HG03045 (cell line): Measurements from ENCODE around the gene RAC3.

Source experiments
- ATAC-seq: cut with Tn5 transposase; IDR thresholded peaks from one replicate; pipeline ENCODE4 v1.9.1; 2021; ENCODE audit warnings: mild to moderate bottlenecking, moderate library complexity; ENCODE audit not compliant: unreplicated experiment

RAC3 gene

DNA sequence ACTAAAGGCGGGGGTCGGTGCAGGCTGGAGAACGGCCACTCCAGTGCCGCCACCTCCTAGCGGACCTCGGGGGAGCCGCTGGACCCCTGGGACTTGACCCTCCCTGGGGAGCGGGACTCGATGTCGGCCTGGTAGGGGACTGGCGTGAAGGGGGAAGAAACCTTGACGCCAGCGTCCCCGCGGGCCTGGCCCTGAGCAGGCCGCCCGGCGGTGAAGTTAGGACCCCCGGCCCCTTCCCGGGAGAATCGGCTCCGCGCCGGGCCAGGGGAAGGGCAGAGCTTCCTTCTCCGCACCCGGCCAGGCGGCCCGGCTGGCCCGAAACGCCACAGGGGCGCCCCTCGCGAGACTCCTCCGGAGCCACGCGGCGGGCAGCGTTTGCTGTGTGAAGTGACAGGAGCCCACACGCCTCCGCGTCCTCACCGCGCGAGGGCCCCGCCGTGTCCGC lies 33.7 kb downstream of the RAC3 start:
- ATAC-seq = no peak

DNA sequence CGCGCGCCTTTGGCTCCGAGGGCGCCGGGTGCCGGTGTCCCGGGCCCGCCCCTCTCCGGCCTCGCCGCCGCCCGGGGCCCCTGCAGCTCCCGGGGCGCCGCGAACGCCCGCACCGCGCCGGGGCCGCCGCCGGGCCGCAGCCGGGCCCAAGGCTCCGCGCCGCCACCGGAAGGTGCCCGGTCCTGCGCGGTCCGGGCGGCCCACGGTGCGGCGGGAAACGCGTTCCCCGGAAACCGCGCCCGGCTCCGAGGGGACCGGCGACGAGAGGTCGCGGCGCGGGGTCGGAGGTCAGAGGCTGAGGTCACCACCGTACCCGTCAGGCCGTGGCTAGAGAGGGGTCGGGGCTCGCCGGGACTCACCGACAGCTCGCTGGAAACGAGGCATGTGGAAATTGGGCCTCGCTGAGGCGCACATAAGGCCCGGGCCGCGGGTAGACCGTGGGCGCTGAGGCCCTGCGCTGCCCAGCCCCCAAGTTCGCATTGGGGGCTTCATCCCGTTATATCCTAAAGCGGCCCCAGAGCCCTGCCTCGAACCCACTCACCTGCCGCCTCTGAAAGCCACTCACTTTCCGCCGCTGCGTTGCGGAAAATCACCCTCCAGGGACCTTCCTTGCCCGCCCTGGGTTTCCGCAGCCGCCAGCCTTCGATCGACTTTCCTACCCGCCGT lies 34.3 kb downstream of the RAC3 start, which contains the start of gene DUS1L:
Gene DUS1L (minus strand): TSS at position 167 of the 666 bp plus-strand sequence. CDS start 745 bp downstream, outside the sequence.
- ATAC-seq = peak; percentile 65

DNA sequence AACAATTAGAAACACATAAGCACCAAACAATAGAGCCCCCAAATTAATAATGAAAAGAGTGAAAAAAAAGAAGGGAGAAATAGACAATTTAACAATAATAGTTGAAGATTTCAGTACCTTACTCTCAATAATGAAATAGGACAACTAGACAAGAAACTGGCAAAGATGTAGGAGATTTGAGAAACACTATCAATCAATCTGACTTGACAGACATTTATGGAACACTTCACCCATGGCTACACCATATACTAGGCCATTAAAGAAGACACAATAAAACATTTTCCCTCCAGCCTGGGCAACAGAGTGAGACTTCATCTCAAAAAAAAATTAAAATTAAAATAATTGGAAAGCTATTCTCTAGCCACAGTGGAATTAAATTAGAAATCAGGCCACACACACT lies 39.1 kb downstream of the RAC3 start:
- ATAC-seq = no peak

DNA sequence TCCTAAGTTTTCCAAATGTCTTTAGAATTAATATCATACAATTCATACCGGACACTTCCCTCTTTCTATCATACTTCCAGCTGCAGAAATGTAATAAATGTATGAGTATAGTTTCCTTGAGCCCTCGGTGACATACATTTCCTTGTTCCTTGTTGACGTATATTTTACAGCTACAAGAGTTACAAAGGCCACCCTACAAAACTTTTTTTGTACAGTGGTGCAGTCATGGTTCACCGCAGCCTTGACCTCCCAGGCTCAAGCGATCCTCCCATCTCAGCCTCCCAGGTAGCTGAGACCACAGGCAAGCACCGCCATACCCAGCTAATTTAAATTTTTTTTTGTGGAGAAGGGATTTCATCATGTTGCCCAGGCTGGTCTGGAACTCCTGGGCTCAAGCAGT lies 41.3 kb downstream of the RAC3 start:
- no peak for ATAC-seq

DNA sequence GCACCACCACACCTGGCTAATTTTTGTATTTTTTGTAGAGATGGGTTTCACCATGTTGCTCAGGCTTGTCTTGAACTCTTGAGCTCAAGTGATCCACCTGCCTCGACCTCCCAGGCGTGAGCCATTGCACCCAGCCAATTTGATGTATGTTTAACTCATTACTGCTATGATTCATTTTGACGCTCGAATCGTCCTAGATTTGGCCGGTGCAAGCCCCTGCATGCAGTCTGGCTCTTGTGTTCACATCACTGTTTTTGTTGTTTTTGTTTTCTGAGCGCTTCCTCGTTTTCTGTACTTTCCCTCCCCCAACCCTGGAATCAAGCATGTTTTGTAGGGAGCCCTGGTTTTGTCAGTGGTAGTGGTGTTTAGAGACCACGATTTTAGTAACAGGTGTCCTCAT lies 42.0 kb downstream of the RAC3 start:
- no peak for ATAC-seq

DNA sequence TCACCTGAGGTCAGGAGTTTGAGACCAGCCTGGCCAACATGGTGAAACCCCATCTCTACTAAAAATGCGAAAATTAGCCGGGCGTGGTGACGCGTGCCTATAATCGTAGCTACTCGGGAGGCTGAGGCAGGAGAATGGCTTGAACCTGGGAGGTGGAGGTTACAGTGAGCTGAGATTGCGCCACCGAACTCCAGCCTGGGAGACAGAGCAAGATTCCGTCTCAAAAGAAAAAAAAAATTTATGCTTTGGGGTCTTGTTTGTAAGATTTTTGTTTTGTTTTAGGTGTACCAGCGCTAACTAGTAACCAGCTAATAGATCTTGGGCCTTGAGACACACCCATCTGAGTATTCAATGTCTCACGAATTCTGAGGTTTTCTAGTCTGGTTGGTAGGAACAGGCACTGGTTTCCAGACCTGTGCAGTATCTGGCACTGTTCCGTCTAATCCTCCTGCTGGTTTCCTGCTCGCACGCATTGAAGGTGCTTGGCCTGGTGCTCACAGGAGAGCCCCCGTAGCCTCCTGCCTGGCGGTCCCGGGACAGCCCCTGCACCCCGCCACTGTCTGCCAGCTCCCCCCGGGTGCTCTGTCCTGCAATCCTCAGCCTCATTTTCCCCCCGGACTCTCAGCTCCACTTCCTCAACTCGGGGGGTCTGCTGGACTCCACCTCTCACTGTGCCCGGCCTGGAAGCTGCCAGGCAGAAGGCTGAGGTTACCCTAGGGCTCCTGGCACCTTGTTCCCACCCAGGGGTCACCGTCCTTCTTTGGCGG lies 44.7 kb downstream of the RAC3 start:
- ATAC-seq = no peak

DNA sequence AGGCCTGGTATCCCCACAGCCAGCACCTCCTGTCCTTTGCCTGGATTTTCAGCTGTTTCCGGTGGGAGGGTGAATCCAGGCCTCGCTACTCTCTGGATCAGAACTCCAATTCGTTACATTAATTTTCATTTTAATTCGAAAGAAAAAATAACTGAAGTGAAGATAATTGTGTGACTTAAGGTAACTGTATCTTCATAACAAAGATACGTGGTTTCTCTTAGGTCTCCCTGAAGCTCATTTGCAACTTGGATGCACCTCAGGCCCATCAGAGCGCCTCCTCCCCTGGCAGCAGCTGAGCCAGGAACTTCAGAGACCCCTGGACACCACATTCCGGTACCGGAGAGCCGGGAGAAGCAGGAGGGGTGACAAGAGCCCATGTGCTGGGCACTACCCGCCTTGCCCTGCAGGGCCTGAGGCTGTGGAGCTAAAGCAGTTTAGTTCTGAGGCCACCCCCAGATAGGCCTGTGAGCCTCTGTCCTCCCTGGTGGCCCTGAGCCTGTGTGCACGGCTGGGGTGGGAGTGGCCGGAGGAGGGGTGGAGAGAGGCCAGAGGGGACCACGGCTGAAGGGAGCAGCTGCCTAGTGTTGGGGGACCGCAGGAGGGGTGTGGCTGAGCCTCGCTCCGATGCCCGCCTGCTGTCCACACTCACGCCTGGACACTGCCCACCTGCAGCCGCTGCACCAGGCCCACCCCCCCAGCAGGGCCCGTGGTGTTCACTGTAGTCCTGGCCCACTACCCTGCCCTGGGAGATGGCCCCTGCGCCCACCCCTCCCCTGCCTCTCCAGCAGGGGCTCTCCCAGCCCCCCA lies 45.5 kb downstream of the RAC3 start:
- ATAC-seq = no peak

DNA sequence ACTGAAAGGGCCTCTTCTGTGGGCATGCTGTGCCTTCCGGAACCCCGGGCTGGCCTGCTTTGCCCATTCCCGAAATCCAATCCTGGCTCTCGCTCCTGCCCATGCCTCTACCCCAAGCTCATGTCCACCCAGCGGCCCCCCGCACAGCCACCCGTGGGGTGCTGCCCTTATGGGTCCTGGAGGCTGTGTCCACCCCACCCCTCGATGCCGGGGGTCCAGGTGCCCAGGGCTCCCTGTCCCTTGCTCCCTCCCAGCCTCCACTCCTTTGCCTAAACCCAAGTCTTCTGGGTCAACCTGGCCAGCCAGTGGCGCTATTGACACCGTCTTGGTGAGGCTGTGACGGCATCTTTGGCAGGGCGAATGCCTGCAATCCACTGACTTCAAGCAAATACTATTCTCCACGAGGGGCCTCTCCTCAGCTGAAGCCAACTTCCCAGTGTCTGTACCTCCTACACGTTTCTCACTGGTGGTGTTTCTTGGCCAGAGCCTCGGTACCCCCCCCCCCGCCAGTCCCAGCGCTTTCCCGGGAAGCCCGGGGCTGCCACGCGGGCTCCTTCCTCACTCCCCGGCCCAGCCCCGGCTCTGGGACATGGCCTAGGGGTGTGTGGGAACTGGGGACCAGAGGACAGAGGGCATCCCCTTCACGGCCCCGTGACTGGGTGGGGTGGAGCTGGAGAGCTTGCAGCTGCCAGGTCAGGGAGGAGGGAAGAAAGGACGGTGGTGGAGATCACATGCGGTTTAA lies 46.3 kb downstream of the RAC3 start:
- no peak for ATAC-seq

DNA sequence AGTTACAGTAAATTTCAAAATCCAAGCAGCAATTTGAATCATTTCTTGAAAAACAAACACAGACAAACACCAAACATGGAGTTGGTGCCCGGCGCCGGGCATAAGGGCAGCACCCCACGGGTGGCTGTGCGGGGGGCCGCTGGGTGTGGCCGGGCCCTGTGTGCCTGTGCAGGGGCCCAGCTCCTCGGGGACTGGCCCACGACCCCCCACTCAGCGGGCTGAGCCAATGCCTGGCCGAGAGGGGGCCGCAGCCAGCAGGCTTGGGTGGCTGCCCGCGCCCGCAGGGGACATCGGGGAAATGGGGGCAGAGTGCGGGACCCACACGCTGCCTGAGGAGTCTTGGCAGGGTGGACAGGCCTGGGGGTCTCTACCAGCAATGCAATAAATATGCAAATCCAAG lies 47.0 kb downstream of the RAC3 start:
- no peak for ATAC-seq

DNA sequence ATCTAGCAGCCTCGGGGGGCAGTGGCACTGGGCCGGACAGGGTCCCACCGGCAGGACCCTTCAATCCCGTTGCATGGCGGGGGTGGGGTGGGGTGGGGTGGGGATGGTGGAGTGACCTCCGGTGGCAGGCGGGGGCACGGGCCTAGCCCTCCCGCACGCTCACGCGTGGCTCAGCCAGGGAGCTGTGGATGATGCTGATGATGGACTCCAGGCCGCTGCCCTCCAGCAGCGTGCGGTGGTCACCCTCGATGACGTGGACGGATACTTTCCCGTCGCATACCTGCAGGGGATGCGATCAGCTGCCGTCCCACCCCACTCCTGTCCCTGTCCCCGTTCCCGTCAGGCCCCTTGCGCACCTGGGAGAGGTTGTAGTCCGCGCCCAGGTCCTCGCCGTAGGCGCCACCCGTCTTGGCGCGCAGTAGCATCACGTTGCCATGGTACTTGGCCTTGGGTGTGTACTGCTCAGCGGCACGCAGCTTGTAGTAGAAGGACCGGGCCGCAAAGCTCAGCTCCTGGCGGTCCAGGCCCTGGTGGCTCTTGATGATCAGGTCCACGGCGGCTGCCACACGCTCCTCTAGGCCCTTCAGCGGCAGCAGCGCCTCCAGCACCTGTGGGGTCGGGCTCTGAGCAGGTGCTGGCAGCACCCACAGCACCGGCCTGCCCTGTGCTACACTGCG lies 47.7 kb downstream of the RAC3 start:
- no peak for ATAC-seq

DNA sequence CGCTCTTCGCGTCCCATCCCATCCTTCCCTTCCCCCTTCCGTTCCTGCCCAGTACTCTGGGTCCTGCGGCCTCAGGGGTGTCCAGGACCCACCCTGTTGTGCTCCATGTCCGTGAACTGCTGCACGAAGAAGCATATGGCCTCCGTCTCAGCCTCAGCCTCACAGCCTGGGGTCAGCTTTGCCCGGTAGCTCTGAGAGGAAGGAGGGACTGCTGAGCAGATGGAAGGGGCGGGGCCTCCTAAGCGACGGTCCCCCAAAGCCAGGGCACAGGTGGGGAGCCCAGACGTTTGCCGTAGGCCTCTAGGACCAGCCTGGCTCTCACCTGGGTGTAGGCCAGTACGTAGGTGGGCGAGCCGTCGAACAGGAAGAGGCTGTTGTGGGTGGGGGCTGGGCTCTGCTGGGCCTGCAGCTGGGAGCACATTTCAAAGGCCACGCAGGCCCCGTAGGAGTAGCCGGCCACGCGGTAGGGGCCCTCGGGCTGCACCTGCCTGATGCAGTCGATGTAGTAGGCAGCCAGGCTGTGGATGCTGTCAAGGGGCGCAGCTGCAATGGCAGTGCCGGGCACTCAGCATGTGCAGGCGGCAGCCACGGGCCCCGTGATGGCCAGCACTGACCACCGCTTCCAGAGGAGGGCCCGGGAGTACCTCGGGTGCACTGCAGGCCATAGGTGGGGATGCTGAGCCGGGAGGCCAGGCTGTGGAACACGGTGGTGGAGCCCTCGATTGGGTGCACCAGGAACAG lies 48.7 kb downstream of the RAC3 start:
- no peak for ATAC-seq

DNA sequence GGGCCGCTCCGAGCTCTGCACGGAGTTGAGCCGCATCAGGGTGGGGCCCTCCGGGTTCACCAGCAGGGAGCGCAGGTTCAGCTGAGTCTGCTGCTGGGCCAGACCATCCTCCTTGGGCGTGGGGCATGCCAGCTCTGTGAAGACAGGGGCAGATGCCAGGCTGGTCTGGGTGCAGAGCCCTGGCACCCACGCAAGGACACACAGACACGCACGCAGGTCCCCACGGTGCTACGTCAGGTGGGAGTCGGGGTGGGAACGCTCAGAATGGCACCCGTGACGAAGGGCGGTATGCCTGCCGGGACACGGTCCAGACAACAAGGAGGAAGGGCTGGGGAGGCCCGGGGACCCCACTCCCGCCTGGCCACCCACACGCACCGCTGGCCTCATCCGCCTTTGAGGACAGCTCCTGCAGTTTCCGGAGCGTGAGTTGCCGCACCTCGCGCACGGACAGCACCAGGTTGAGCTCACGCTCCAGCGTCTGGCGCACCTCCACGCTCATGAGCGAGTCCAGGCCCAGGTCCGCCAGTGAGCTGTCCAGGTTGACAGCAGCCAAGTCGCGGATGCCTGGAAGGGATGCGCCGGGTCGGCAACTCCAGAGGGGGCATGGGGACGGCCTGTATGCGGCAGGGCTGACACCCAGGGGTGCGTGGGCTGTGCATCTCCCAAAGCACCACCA lies 49.4 kb downstream of the RAC3 start:
- ATAC-seq = no peak

DNA sequence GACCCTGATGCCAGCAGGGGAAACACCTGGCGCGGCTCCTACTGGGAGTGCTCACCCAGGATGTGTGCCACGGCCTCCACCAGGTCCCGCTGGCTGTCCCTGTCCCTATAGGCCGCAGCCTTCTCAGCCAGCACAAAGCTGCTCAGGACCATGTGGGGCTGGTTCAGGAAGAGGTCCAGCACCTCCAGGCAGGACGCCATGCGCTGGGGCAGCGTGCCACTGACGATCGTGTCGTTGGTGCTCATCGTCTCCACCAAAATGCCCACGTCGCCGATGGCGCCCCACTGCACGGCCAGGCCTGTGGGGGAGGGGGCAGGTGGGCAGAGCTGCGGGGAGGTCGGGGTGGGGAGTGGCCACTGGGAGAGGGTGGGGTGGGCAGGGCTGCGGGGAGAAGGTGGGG lies 50.1 kb downstream of the RAC3 start:
- ATAC-seq = no peak

DNA sequence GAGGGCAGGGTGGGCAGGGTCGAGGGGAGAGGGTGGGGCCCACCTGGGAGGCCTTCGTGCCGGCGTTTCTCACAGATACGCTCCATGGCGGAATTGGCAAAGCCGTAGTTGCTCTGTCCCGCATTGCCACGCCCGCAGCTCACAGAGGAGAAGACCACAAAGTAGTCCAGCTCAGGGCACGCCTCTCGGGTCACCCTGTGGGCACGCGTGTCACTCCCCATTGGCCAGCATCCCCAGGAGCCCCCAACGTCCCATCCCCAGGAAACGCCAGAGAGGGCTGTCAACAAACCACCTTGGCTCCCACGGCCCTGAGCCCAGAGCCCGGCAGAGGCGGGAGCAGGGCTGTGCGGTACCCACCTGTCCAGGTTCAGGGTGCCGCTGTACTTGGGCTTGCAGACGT lies 50.5 kb downstream of the RAC3 start:
- no peak for ATAC-seq

DNA sequence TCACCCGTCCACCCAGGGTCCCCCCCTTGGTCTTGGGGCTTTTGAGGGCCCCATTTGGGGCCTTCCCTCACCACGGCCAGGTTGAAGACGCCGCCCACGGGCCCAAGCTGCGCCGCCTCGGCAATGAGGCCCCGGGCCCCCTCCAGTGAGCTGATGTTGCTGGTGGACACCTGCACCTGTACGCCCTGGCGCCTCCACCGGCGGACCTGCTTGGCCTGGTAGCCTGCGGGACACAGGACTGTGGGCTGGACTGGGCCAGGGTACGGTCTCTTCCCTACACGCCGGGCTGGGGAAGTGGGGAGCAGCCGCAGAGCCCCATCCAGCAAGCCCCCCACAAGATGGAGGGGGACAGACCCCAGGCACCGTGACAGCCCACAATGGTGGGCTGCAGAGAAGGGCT lies 51.0 kb downstream of the RAC3 start:
- no peak for ATAC-seq

DNA sequence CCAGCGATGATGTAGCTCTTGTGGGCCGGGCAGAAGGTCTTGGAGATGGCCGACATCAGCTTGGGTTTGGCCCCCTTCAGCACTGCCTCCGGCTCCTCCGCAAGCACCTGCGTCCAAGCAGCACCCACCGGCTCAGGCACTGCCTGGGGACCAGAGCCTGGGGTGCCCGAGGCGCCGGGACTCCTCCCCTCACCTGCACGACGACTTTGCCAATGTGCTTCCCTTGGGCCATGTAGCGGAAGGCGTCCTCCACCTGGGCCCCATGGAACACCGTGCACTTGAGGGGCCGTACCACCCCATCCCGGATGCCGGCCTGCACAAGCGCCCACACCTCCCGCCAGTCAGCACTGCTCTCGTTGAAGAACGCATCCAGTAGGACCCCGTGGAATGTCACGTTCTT lies 51.5 kb downstream of the RAC3 start:
- ATAC-seq = no peak
